22Rv1 (cell line): ENCODE results near the gene HOXB4.

Source experiments
- H3K27ac ChIP-seq: fragments of 450-650 bp; 2 replicates; pipeline ENCODE4 v1.5.1; 2017
- CTCF ChIP-seq: fragments of 450-650 bp; IDR thresholded peaks from 2 replicates; pipeline ENCODE4 v1.5.1; 2017; ENCODE audit warnings: mild to moderate bottlenecking
- ZFX ChIP-seq: fragments of 450-650 bp; IDR thresholded peaks from 2 replicates; pipeline ENCODE4 v1.6.1; 2017; ENCODE audit warnings: antibody characterized with exemption, borderline replicate concordance

HOXB4 gene

GRCh38 chr17:48565925-48566710 is 12.0 kb downstream of the HOXB4 start:
- no peak overlapping the region for H3K27ac ChIP-seq

GRCh38 chr17:48565022-48565554 is 13.1 kb downstream of the HOXB4 start:
- TF ChIP-seq CTCF, result no peak
- TF ChIP-seq ZFX, result no peak
- H3K27ac ChIP-seq, result no peak overlapping the region

More at GRCh38 chr17:48565925-48566710, 12.0 kb downstream of the HOXB4 start:
- TF ChIP-seq CTCF, result no peak
- TF ChIP-seq ZFX, result no peak

GRCh38 chr17:48564188-48565021 is 13.7 kb downstream of the HOXB4 start:
- H3K27ac ChIP-seq, result no peak overlapping the region
- TF ChIP-seq ZFX (no peak), CTCF (no peak)

GRCh38 chr17:48563867-48564187 is 14.3 kb downstream of the HOXB4 start:
- TF ChIP-seq ZFX (no peak), CTCF (no peak)
- no peak overlapping the region for H3K27ac ChIP-seq

- TF ChIP-seq ZFX, result no peak
- no peak for TF ChIP-seq CTCF
- no peak overlapping the region for H3K27ac ChIP-seq
These were observed 14.7 kb downstream of the HOXB4 start for GRCh38 chr17:48563385-48563838.

- TF ChIP-seq ZFX (no peak), CTCF (no peak)
- H3K27ac ChIP-seq, result no peak overlapping the region
These were observed 15.2 kb downstream of the HOXB4 start for GRCh38 chr17:48562934-48563333.
